ENCODE measurements around the gene C10orf90.

C10orf90 gene

DNA sequence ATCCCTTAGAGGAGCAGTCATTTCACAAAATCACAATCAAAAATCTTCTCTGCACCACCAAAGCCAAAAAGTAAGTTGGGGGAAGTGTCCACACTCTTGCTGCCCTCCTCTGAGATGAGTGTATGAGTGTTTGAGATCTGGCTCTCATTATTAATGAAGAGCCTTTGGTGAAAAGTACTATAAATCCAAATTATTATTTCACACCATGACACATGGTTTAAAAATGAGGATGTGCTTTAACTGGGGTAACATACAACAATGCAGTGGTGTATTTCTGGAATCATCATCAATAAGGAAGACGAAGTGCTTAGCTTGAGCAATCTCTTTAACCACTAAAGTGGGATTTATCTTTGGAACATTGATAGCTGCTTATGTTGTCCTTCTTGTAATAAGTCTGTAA is 168.1 kb downstream of the C10orf90 start:
- 0 out of 2 replicates have a peak, but pooled peaks cover 2% of the 10 kb centered on the region for H3K9me3 ChIP-seq (ENCODE audit: insufficient read depth, low read depth, low read length)
- H3K9ac ChIP-seq (ENCODE audit: low read depth, low read length, poor library complexity, severe bottlenecking) = no peak overlapping the region
- H3K79me2 ChIP-seq (ENCODE audit: insufficient read depth, low read length) = no peaks in the 10 kb centered on the region
- H3F3A ChIP-seq (ENCODE audit: low read depth) = no peaks in the 10 kb centered on the region
- no peaks in the 10 kb centered on the region for H3K36me3 ChIP-seq (ENCODE audit: insufficient read depth, low read length)
- H3K4me3 ChIP-seq (ENCODE audit: low read length, poor library complexity, severe bottlenecking) = no peak overlapping the region
- no peak overlapping the region for H3K4me2 ChIP-seq (ENCODE audit: low read depth, low read length, poor library complexity, severe bottlenecking)
- H3K4me1 ChIP-seq (ENCODE audit: insufficient read depth, low read length, poor library complexity, severe bottlenecking) = no peaks in the 10 kb centered on the region
- H4K20me1 ChIP-seq (ENCODE audit: insufficient read depth, low read length, poor library complexity, severe bottlenecking) = no peaks in the 10 kb centered on the region
- H3K9me2 ChIP-seq (replicated peaks; ENCODE audit: low read depth, low read length) = no peaks in the 10 kb centered on the region
- H3K27me3 ChIP-seq (ENCODE audit: insufficient read depth, low read length, poor library complexity, severe bottlenecking) = no peaks in the 10 kb centered on the region
- no peak overlapping the region for H2AFZ ChIP-seq (ENCODE audit: low read length)
- TF ChIP-seq EZH2phosphoT487 (IDR thresholded peaks at IDR 0.05; ENCODE audit: borderline replicate concordance) = no peak
- no peak for TF ChIP-seq CTCF (conservative IDR thresholded peaks at IDR 0.05; ENCODE audit: low read length)

GRCh38 chr10:126501828-126502227 is 168.7 kb downstream of the C10orf90 start:
- Histone ChIP-seq H4K20me1 (ENCODE audit: insufficient read depth, low read length, poor library complexity, severe bottlenecking) (no peaks in the 10 kb centered on the region), H3K9ac (ENCODE audit: low read depth, low read length, poor library complexity, severe bottlenecking) (no peak overlapping the region), H3K4me2 (ENCODE audit: low read depth, low read length, poor library complexity, severe bottlenecking) (no peak overlapping the region), H3K9me2 (replicated peaks; ENCODE audit: low read depth, low read length) (no peaks in the 10 kb centered on the region), H3K36me3 (ENCODE audit: insufficient read depth, low read length) (no peaks in the 10 kb centered on the region), H3K4me1 (ENCODE audit: insufficient read depth, low read length, poor library complexity, severe bottlenecking) (no peaks in the 10 kb centered on the region), H3K4me3 (ENCODE audit: low read length, poor library complexity, severe bottlenecking) (no peak overlapping the region), H3K27me3 (ENCODE audit: insufficient read depth, low read length, poor library complexity, severe bottlenecking) (no peaks in the 10 kb centered on the region), H3F3A (ENCODE audit: low read depth) (no peaks in the 10 kb centered on the region), H3K79me2 (ENCODE audit: insufficient read depth, low read length) (no peaks in the 10 kb centered on the region), H3K9me3 (ENCODE audit: insufficient read depth, low read depth, low read length) (0 out of 2 replicates have a peak, but pooled peaks cover 2% of the 10 kb centered on the region), H2AFZ (ENCODE audit: low read length) (no peak overlapping the region)
- TF ChIP-seq CTCF (conservative IDR thresholded peaks at IDR 0.05; ENCODE audit: low read length) = no peak
- no peak for TF ChIP-seq EZH2phosphoT487 (IDR thresholded peaks at IDR 0.05; ENCODE audit: borderline replicate concordance)

DNA sequence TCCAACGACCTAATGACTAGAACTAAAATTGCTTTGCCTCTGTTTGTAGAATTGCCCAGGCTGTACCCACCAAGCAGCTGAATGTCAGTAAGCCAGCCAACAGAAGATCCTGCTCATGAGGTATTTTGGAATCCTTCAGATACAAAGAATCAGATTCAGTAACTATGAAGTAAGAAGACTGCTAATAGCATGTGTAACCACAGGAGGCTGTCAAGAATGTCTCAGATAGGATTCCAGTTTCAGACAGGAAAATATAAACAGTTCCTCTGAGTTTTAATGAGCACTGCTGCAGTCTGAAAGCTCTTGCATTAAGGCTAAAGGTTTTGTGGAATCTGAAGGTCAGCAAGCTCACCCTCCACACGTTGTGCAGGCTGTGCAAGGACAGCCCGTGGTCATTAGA is 169.6 kb downstream of the C10orf90 start:
- no peak overlapping the region for H2AFZ ChIP-seq (ENCODE audit: low read length)
- no peaks in the 10 kb centered on the region for H3F3A ChIP-seq (ENCODE audit: low read depth)
- no peaks in the 10 kb centered on the region for H4K20me1 ChIP-seq (ENCODE audit: insufficient read depth, low read length, poor library complexity, severe bottlenecking)
- no peak overlapping the region for H3K4me3 ChIP-seq (ENCODE audit: low read length, poor library complexity, severe bottlenecking)
- no peaks in the 10 kb centered on the region for H3K27me3 ChIP-seq (ENCODE audit: insufficient read depth, low read length, poor library complexity, severe bottlenecking)
- H3K9me3 ChIP-seq (ENCODE audit: insufficient read depth, low read depth, low read length) = 0 out of 2 replicates have a peak, but pooled peaks cover 2% of the 10 kb centered on the region
- no peak overlapping the region for H3K4me2 ChIP-seq (ENCODE audit: low read depth, low read length, poor library complexity, severe bottlenecking)
- no peaks in the 10 kb centered on the region for H3K4me1 ChIP-seq (ENCODE audit: insufficient read depth, low read length, poor library complexity, severe bottlenecking)
- TF ChIP-seq CTCF (conservative IDR thresholded peaks at IDR 0.05; ENCODE audit: low read length) (no peak), EZH2phosphoT487 (IDR thresholded peaks at IDR 0.05; ENCODE audit: borderline replicate concordance) (no peak)
- no peaks in the 10 kb centered on the region for H3K9me2 ChIP-seq (replicated peaks; ENCODE audit: low read depth, low read length)
- no peaks in the 10 kb centered on the region for H3K79me2 ChIP-seq (ENCODE audit: insufficient read depth, low read length)
- no peaks in the 10 kb centered on the region for H3K36me3 ChIP-seq (ENCODE audit: insufficient read depth, low read length)
- no peak overlapping the region for H3K9ac ChIP-seq (ENCODE audit: low read depth, low read length, poor library complexity, severe bottlenecking)
